CD4-positive, alpha-beta T cell (primary cell): ENCODE data around the gene S100A8. TPM values are rescaled to one million over a fixed set of nuclear protein-coding genes. Genes with fewer than 3 reads are reported as not detected.
A peak's percentile ranks its signal among the peaks of the same experiment; 100 is the strongest.

Experiments
- ATAC-seq: fragments of 200-7000 bp; cut with Tn5 transposase; one replicate; pipeline ENCODE4 v1.10.0; 2022; ENCODE audit warnings: mild to moderate bottlenecking; ENCODE audit not compliant: poor library complexity
- CTCF ChIA-PET: fragments of 350-600 bp; sonication (Branson Sonifier 250); formaldehyde crosslinking; loops from one replicate; lab custom pipeline; 2021; ENCODE audit warnings: antibody characterized with exemption, inconsistent platforms; lab: Charles Lee
- POLR2A ChIA-PET: fragments of 350-600 bp; sonication (Branson Sonifier 250); formaldehyde crosslinking; loops from one replicate; lab custom pipeline; 2021; ENCODE audit warnings: antibody characterized with exemption, inconsistent platforms; lab: Charles Lee
- DNase-seq, 14 experiments: peaks; one replicate each; pipeline ENCODE4 v3.0.0-alpha.2; 2013 to 2020; ENCODE audit warnings: mixed read lengths in 2 of 14
- H3K27ac ChIP-seq, 2 donors: one replicate each; pipeline versions ENCODE4 v1.5.1 to v1.7.0; 2013; ENCODE audit warnings: low read length in 2 of 2, low read depth in 1 of 2, mild to moderate bottlenecking in 1 of 2
- H3K27me3 ChIP-seq, 2 experiments: 1 replicate in 1 of 2; 2 replicates in 1 of 2; pipeline versions ENCODE4 v1.6.1 to v1.7.0; 2013; ENCODE audit warnings: low read length in 2 of 2, control low read depth in 1 of 2, mild to moderate bottlenecking in 1 of 2, moderate library complexity in 1 of 2; ENCODE audit not compliant: insufficient read depth in 2 of 2, control insufficient read depth in 1 of 2
- H3K36me3 ChIP-seq: one replicate; pipeline ENCODE4 v1.6.1; 2013; ENCODE audit warnings: low read length, control low read depth; ENCODE audit not compliant: insufficient read depth
- H3K4me1 ChIP-seq: one replicate; pipeline ENCODE4 v1.6.1; 2013; ENCODE audit warnings: low read length, control low read depth; ENCODE audit not compliant: insufficient read depth
- H3K4me3 ChIP-seq: one replicate; pipeline ENCODE4 v1.5.1; 2013; ENCODE audit warnings: mild to moderate bottlenecking, low read length, moderate library complexity
- H3K9me3 ChIP-seq, 2 experiments: 1 replicate in 1 of 2; 2 replicates in 1 of 2; pipeline versions ENCODE4 v1.6.1 to v1.7.0; 2013; ENCODE audit warnings: low read length in 2 of 2, mild to moderate bottlenecking in 2 of 2, control low read depth in 1 of 2, moderate library complexity in 1 of 2; ENCODE audit not compliant: control insufficient read depth in 1 of 2, insufficient read depth in 1 of 2
- H3K27ac Mint-ChIP-seq: one replicate; pipeline ENCODE4 v1.8.0; 2020; ENCODE audit warnings: mixed read lengths
- H3K27me3 Mint-ChIP-seq: one replicate; pipeline ENCODE4 v1.8.0; 2021; ENCODE audit warnings: mixed read lengths
- H3K36me3 Mint-ChIP-seq: one replicate; pipeline ENCODE4 v1.8.0; 2021; ENCODE audit warnings: low read depth, mixed read lengths
- H3K4me1 Mint-ChIP-seq: one replicate; pipeline ENCODE4 v1.8.0; 2021; ENCODE audit warnings: low read depth, mixed read lengths
- H3K4me3 Mint-ChIP-seq: one replicate; pipeline ENCODE4 v1.8.0; 2020; ENCODE audit warnings: mild to moderate bottlenecking, mixed read lengths
- H3K9me3 Mint-ChIP-seq: one replicate; pipeline ENCODE4 v1.8.0; 2020; ENCODE audit warnings: mixed read lengths
- intact Hi-C, 2 experiments: fragments of 100-400 bp; cut with DNase I in 1 of 2; cut with micrococcal nuclease in 1 of 2; formaldehyde crosslinking; loops; one replicate each; pipeline versions ENCODE4 v1.15.1 to v1.9.0; 2023 to 2025; cut with DNase I, micrococcal nuclease
- total RNA-seq, 174 experiments: library from RNA in 2 of 174; stranded (reverse) in 2 of 174; gene quantifications; one replicate each; pipeline ENCODE4 v1.2.3 and lab custom pipeline; 2021 to 2026
- TF ChIP-seq, protein P1 (sequence below): fragments of 200-600 bp; IDR thresholded peaks from one replicate; pipeline ENCODE4 v1.8.0; 2022; ENCODE audit warnings: antibody characterized with exemption, mild to moderate bottlenecking

S100A8 gene
- total RNA-seq, 2 experiments from 2014 or later: 21.0 to 23.8 TPM

DNA sequence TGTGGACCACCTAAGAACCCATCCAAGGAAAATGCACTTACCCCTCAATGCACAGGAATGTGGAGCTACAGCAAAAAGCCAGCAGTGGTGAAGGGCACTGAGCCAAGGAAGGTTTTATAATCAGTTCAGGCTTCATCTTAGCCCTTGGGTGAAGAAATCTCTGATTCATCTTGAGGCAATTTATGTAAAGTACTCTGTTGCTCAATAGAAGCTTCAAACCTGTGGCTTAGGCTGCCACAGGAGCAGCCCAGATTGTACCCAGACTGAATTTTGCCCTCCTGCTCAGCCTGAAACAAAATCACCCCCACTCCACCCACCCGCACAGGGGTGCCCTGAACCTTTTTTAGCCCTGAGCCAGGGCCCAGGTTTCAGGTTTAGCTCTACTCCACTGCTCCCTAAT lies 15.4 kb downstream of the S100A8 start, which contains the start of gene S100A12:
Gene S100A12 (minus strand): TSS at position 111 of the 400 bp plus-strand sequence. CDS start 1,029 bp downstream, outside the sequence.
- peaks cover 34% of the 10 kb centered on the region for H3K27me3 Mint-ChIP-seq
- CTCF ChIA-PET: no interaction called here
- no peak within 1 kb of the TSS for H3K4me3 ChIP-seq

DNA sequence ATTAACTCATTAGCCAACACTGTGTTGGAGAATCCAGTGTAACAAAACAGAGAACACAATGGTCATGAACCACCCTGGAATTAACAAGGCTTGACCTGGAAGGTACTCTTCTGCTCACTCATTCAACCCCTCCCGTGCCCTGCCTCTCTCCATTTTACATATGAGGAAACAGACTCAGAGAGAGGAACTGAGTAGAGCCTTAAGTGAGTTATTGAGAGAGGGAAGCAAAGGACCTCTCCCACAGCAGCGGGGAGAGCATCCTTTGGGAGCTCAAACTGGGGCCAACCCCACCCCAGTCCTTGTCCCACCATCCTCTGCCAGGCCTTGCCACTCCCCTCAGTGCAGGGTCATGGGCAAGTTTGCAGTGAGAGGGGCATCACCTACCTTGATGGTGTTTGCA lies 16.8 kb downstream of the S100A8 start:
- Histone ChIP-seq H3K4me3 (no peak overlapping the region), H3K9me3 (no peaks in the 10 kb centered on the region), H3K4me1 (no peaks in the 10 kb centered on the region), H3K27ac (no peak overlapping the region), H3K27me3 (peaks cover 0 to 14% of the 10 kb centered on the region in 2 experiments), H3K36me3 (no peaks in the 10 kb centered on the region)
- DNase-seq (peak in 1 of 14 experiments; percentile 11), ATAC-seq (no peak)
- peaks cover 30% of the 10 kb centered on the region for H3K27me3 Mint-ChIP-seq
- H3K4me1 Mint-ChIP-seq: no peaks in the 10 kb centered on the region
- ChIA-PET POLR2A (no interaction called here), CTCF (no interaction called here)
- no peak overlapping the region for H3K27ac Mint-ChIP-seq
- no peak overlapping the region for H3K4me3 Mint-ChIP-seq
- H3K9me3 Mint-ChIP-seq: no peaks in the 10 kb centered on the region
- intact Hi-C loops: no loop called here
- H3K36me3 Mint-ChIP-seq: no peaks in the 10 kb centered on the region
- TF ChIP-seq, protein P1, sequence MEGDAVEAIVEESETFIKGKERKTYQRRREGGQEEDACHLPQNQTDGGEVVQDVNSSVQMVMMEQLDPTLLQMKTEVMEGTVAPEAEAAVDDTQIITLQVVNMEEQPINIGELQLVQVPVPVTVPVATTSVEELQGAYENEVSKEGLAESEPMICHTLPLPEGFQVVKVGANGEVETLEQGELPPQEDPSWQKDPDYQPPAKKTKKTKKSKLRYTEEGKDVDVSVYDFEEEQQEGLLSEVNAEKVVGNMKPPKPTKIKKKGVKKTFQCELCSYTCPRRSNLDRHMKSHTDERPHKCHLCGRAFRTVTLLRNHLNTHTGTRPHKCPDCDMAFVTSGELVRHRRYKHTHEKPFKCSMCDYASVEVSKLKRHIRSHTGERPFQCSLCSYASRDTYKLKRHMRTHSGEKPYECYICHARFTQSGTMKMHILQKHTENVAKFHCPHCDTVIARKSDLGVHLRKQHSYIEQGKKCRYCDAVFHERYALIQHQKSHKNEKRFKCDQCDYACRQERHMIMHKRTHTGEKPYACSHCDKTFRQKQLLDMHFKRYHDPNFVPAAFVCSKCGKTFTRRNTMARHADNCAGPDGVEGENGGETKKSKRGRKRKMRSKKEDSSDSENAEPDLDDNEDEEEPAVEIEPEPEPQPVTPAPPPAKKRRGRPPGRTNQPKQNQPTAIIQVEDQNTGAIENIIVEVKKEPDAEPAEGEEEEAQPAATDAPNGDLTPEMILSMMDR: no peak

More for the DNA sequence above, 15.4 kb downstream of the S100A8 start, which contains the start of gene S100A12:
- no peaks in the 10 kb centered on the region for H3K4me1 Mint-ChIP-seq
- Histone ChIP-seq H3K4me1 (no peaks in the 10 kb centered on the region), H3K27me3 (peaks cover 6 to 14% of the 10 kb centered on the region in 2 experiments), H3K27ac (no peak within 1 kb of the TSS), H3K9me3 (peaks cover 0 to 6% of the 10 kb centered on the region in 2 experiments), H3K36me3 (no peaks in the 10 kb centered on the region)
- no peak within 1 kb of the TSS for H3K27ac Mint-ChIP-seq
- DNase-seq (peak in 2 of 14 experiments; percentile 41 to 43), ATAC-seq (no peak)
- intact Hi-C loops: no loop called here
- TF ChIP-seq, protein P1: no peak
- no peak within 1 kb of the TSS for H3K4me3 Mint-ChIP-seq
- no peaks in the 10 kb centered on the region for H3K9me3 Mint-ChIP-seq
- POLR2A ChIA-PET: no interaction called here
- H3K36me3 Mint-ChIP-seq: no peaks in the 10 kb centered on the region

DNA sequence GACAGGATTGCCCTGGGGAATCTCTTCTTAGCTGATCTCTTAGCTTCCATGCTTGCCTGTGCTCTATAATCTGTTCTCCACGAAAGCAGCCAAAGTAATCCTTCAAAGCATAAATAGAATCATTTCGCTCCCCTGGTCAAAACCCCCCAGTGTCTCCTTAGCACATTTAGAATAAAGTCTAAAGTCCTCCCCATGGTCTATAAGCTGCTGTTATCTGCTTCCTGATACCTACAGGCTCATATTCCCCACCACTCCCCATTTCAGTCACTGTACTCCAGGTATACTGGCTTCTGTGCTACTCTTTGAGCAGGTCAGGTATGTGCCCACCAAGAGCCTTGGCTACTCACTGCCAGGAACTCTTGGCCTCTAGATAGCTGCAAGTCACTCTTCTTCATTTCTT lies 18.3 kb downstream of the S100A8 start:
- Mint-ChIP-seq H3K27ac (no peak overlapping the region), H3K9me3 (no peaks in the 10 kb centered on the region), H3K4me1 (no peaks in the 10 kb centered on the region), H3K27me3 (peaks cover 18% of the 10 kb centered on the region), H3K36me3 (no peaks in the 10 kb centered on the region), H3K4me3 (no peak overlapping the region)
- no peaks in the 10 kb centered on the region for H3K9me3 ChIP-seq
- ATAC-seq: no peak
- POLR2A ChIA-PET: no interaction called here
- DNase-seq: no peak
- intact Hi-C loops: no loop called here
- TF ChIP-seq, protein P1: no peak
- H3K4me3 ChIP-seq: no peak overlapping the region
- H3K4me1 ChIP-seq: no peaks in the 10 kb centered on the region
- peaks cover 0 to 9% of the 10 kb centered on the region in 2 experiments for H3K27me3 ChIP-seq
- H3K36me3 ChIP-seq: no peaks in the 10 kb centered on the region
- no peak overlapping the region for H3K27ac ChIP-seq
- CTCF ChIA-PET: no interaction called here
